HG02852 (cell line): ENCODE measurements around the gene DNMT3L.

Source experiments
- ATAC-seq: cut with Tn5 transposase; IDR thresholded peaks from one replicate; pipeline ENCODE4 v1.9.1; 2021; ENCODE audit warnings: mild to moderate bottlenecking, moderate library complexity; ENCODE audit not compliant: unreplicated experiment

Gene DNMT3L

DNA sequence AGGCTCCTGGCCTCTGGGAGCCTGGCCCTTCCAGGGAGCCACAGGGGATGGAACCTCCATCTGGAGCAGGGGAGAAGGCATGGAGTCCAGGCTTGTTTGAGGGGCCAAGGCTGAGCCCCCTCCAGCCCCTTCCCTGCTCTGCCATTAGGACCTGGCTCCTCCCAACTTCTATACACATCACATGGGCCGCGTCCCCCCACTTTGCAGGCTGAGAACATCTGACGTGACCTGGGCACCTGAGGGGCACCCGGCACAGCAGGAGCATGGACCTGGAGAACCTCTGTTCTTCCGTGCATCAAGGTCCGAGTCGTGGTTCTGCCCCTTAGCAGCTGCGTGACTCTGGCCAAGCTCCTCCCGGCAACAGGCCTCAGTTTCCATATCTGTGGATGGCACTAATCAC lies 20.1 kb upstream of the DNMT3L start:
- ATAC-seq: no peak

DNA sequence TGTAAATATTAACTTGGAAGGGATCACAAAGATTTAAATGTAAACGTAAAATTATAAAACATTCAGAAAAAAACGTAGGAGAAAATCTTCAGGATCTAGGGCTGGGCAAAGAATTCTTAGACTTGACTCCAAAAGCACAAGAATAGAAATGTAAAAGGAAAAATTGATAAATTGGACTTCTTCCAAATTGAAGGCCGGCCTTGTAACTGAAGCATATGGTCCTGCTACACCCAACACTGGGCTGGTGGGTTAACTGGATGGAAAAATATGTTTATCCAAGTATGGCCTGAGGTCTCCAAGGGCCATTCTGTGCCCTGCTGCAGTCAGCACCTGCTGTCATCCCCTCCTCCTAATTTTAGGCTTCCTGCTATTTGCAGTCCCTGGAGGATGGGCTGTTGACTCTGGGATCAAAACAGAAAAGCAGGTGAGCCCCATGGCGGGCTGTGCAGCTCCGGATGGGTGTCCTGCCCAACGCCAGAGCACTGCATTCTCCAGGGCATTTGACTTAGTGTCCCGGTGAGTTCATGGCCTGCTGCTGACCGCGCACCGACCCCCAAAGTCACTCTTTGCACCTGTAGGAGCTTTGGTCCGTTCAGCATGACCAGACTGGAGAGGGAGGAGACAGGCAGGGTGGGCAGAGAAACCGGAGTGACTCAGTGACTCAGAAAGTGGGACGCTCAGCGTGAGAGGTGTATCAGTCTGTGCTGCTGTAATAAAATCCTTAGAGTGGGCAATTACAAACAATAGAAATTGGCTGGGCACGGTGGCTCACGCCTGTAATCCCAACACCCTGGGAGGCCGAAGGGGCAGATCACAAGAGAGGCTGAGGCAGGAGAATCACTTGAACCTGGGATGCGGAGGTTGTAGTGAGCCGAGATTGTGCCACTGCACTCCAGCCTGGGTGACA lies 17.9 kb upstream of the DNMT3L start:
- no peak for ATAC-seq

DNA sequence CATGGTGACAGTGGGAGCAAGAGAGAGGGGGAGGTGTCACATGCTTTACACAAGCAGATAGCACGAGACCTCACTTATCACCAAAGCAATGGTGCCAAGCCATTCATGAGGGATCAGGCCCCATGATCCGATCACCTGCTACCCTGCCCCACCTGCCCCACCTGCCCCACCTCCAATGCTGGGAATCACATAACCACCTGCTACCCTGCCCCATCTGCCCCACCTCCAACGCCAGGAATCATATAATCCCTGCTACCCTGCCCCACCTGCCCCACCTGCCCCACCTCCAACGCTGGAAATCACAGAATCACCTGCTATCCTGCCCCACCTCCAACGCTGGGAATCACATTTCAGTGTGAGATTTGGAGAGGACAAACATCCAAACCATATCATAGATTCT lies 13.3 kb upstream of the DNMT3L start:
- no peak for ATAC-seq

DNA sequence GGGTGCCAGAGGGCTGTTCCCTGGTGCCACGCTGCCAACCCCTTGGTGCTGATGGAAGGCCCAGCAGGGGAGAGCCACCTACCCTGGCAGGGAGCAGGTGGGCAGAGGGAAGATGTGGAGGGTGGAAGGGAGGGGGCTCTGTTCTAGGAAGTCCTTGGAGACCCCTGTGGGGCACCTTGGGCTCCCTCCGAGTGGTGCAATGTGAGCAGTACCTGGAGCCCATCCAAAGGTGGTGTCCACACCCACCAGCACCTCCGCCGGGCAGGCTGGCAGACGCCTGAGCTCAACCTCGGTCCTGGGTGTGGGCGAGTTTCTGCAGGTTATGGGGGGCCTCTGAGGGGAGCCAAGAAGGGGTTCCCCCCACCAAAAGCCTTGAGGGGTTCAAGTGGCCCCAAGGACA lies 11.3 kb upstream of the DNMT3L start:
- ATAC-seq: no peak

DNA sequence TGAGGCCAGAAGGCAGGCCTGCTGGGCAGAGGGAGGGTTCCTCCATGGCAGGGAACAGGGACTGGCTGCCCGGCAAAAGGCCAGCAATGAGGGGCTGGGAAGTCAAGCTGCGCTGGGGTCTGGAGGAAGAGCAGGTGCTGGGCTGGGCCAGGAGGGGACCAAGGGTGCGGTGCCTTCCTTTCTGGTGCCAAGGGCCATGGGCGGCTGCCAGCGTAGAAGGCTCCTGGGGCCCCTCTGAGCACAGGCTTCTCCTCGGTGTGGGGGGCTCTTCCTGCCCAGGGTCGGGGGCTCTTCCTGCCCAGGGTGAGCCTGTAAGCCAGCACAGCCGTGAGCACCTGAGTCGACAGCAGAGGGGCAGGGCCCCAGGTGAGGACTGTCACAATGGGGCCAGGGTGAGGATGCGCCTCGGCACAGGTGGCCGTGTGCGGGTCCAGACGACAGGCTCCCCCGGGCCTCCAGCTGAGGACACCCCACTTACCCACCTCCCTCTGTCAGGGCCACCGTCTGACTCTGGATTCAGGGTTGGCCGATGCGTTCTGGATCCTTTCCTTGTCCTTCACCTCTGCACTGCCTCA lies 10.7 kb upstream of the DNMT3L start:
- no peak for ATAC-seq

DNA sequence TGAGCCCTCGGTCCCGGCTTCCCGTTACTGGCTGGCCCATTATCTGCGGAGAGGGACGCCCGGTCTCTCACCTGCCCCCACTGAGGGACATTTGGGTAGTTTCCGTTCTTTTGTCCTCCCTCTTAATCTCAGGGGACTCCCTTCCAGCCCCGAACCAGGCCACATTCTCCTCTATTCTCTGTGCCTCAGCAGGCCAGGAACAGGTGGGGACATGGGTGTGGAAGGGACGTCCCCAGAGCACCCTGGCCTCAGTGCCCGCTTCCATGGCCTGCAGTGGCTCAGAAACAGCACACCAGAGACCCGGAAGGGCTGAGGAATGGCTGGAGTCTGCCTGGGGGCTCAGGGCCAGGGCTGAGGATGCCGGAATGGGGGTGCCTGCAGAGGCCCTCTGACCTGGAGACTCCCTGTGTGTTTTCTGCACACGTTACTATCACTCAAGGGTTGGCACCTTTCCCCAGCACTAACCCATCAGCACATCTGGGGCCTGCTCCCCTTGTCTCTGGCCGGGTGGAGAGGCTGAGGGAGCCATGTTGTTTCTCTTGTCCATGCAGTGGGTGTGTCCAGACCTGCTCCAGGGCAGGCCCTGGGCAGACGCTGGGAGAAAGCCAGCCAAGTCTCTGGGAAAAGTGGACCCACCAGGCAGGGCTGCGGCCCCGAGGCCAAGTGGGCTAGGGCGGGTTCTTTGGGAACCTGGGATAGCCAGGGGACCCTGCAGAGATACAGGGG lies 10.0 kb upstream of the DNMT3L start:
- ATAC-seq: no peak

DNA sequence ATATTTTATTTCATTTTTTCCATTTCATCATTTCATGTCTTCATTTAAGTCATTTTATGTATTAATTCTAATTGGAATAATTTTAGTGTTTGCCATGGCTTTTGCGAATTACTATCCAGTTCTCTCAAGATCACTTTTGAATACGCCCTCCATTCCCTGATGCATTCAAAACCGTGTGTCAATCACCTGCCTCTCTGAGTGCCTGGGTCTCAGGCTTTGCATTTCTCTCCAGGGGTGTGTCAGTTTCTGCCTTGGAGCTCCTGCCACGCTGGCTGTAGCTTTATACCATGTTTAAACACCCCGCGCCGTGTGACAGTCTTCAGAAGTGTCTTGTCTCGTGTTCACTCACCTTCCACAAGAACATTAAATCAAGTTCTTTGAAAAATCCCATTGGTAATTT lies 7.4 kb upstream of the DNMT3L start:
- no peak for ATAC-seq

DNA sequence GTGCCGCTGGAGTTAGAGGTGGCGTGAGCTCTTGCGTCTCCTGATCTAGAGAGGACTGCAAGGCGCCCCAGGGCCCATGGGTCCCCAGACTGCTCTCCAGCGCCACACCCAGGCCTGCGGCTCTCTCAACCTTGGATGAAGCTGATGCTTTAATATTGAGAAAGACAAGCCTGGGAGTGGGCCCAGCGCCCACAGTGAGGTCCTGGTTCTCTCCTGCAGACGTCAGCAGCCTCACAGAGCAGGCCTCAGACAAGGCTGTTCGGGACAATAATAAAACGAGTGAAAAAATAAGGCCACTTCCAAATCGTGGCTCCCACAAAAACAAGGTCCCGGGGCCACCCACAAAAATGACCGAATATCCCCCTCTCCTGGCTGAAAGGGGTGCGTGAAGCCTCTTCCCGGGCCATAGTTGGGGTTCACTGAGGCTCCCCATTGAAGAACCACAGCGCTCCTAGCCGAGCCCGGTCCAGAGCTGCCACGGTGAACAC lies 6.0 kb upstream of the DNMT3L start:
- no peak for ATAC-seq

DNA sequence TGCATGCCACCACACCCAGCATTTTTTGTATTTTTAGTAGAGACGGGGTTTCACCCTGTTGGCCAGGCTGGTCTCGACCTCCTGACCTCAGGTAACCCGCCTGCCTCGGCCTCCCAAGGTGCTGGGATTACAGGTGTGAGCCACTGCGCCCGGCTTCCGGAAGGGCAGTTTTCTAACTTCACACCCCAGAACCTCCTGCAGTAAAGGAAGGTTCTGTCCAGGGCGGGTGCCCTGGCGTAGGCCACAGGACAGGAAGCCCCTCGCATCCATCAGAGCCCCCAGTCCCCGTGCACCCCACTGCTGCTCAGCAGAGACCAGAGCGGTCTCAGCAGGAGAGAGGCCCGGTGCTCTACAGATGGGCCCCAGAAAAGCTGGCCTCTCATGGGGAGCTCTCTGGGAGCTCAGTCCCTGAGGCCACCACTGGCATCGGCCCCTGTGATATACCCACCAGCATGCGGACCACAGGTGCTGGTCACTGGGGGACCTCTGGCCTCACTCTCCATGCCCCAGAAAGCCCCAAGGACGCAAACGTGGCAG lies 4.1 kb upstream of the DNMT3L start:
- no peak for ATAC-seq

DNA sequence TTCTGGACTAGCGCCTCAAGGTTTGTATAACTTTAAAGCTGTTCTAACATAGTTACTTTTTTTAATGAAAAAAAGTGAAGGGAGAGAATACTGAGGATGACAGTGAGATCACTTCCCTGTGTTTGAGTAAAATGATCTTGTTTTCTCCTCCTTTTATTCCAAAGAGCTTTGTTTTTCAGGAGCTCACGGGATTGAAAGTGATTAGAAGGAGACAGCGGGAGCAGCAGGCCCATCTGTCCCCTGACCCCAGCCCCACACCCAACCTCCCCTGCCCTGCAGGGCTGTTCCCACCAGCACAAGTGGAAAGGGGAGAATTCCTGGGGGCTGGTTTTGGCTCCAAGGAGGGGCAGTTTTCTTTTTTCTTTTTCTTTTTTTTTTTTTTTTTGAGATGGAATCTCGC lies 2.1 kb upstream of the DNMT3L start:
- no peak for ATAC-seq

DNA sequence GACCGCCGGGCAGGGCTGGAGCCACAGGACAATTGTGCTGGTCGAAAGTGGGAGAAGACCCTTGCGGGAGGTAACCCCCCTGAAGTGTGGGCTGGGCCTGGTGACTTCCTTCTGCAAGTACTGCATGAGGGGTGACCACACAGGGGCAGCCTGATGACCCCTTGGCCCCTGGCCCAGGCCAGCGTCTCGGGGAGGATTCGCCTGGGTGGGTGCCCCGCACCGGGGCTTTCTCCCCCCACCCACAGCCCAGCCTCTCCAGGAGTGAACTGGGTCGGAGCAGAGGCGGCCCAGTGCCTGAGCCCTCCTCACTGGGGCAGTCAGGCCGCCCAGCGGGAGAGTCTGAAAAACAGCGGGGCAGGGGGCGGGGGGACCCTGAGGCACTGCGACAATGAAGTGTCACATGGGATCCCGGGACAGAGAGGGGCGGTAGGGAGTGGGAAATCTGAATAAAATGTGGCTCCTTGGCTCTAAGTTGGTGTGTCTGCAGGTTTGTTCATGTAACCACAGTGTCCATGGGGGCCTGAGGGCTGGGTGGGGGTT lies 1.6 kb upstream of the DNMT3L start:
- ATAC-seq: no peak

DNA sequence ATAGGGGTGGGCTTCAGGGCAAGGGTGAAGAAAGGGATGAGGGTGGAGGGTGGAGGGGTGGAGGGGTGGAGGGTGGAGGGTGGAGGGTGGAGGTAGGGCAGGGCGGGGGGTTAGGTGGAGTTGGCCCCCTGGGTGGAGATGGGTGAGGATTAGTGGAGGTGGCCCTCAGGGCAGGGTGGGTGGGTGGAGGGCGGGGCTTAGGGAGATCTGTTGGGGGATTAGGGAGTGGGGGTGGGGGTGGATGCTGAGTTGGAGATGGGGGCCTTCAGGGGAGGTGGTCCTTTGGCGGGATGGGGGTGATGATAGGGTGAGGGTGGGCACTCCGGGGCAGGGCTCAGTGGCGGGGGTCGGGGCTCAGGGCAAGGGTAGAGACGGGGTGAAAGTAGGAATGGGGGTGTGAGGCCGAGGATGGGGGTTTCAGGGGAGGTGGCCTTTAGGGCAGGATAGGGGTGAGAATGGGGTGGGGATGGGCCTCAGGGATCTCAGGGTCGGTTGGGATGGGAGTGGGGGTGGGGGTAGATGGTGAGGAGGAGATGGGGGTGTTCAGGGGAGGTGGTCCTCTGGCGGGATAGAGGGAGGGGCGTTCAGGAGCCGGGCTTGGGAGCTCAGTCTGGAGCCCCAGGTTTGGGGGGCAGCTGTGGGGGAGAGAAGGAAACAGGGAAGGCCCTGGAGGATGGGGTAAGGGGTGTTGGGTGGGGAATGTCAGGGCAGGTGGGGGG lies 800 bp upstream of the DNMT3L start:
- no peak for ATAC-seq

DNA sequence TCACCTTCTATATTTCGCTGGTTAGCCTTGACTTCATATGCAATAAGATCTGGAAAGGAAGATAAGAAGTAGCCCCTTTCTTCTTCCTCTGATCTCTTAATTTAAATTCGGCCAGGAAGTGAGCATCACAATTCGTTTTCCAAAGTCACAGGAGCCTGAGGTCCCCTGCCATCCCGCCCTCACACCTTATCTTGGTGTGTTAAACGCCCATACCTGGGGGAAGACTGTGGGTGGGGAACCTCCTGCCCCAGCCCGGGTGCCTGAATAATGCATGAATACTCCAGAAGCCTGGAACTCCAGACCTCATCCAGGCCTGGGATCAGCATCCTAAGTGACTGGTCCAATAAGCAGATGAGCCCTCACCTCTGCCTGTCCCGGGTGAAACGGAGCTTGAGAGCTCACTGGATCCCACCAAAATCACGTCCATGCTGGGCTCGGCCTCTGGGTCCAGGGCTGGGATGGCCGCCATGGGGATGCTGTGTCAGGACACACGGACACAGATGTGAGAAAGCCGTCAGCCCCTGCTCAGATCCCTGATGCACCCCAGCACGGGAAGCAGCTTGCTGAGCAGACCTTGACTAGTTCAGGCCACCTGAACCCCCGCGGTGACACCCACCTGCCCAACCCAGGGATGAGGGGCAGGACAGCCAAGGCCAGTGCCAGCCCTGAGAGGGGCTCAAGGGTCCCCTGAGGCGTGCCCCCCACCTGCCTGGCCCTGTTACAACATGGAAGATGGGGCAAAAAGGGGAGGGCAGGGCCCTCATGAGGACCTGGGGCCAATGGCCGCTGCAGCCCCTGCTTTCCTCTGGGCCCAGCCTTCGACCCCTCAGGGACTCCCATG lies 686 bp downstream of the DNMT3L start:
- ATAC-seq: no peak

DNA sequence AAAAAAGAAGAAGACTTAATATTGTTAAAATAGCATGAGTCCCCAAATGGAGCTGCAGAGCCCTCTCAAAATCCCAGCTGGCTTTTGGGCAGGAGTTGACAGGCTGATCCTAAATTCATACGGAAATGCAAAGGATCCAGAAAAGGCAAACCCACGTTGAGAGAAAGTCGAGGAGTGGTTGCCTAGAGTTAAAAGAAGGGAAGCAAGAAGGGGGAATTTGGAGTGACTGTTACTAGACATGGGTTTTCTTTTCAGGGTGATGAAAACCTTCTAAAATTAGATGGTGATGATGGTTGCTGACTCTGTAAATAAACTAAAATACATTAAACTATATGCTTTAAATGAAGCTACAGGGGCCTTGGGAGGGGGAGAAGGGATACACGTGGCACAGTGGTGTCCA lies 1.6 kb downstream of the DNMT3L start:
- no peak for ATAC-seq

DNA sequence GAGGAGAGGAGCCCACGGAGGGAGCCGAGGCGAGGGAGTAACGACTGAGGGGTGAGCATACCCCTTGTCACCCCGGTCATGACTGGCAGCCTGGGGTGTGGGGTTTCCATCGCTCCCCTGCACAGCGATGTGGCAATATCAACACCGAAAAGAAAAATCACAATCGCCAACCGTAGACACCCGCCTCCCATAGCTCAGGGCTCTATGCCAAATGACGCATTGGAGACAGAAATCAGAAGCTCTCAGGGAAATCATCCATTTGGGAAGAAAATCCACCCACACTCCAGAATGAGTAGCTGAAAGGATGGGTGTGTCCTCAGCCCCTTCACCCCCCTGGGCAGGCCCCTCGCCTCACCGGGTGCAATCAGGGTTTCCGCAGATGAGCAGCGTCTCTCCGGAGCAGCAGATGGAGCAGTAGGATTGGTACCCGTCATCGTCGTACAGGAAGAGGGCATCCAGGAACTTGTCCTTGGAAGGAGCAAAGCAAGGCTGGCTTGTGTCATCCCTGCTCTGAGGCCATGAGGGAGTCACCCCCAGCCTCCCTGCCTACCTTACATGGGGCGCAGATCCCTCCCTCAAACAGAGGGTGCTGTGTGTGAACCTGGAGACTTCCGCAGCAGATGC lies 2.5 kb downstream of the DNMT3L start:
- ATAC-seq: no peak

DNA sequence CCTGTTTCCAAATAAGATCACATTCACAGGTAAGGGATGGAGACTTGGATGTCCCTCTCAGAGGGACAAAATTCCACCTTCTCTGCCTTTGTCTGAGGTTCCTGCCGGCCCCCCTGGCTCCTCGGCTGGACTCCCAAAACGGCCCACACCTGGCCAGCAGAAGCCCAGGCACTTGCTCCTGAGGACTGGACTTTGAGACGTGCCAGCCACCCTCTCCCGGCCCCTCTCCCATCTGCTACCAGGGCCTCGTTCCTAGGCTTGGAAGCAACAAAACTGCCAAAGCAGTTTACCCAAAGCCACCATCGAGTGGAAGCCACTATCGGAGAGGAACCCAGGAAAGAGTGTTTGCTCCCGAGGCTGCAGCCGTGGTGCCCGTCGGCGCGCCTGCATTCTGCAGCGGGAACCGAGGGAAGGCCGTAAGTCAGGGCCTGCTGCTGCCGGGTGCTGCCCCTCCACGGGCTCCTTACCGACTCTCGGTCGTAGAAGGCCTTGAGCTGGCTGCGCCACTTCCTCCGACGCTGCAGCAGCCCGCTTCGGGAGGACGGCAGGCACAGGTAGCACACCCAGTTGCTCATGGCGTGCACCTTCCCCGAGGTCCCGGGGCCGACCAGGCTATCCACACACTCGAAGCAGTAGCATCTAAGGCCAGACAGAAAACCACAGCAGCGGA lies 3.5 kb downstream of the DNMT3L start:
- no peak for ATAC-seq

DNA sequence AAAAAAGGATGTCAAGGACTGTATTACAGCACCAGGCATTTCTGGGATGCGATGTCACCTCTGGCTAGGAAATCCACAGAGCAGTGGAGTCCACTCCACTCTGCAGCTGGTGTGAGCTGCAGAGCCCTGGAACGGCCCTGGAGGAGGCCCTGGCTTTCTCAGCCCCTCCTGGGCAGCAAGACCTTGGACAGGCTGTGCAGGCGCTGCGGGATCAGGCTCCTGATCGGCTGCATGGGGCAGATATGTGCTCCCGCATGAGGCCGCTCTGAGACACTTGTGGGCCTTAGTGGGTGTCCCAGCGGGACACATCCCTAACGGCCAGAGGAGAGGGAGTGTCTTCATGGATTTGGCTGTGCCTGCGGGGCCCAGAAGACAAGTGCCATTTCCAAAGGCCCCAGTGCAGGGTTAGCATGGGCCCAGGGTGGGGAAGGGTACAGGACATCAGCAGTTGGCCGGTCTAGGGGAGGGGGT lies 6.2 kb downstream of the DNMT3L start:
- no peak for ATAC-seq

DNA sequence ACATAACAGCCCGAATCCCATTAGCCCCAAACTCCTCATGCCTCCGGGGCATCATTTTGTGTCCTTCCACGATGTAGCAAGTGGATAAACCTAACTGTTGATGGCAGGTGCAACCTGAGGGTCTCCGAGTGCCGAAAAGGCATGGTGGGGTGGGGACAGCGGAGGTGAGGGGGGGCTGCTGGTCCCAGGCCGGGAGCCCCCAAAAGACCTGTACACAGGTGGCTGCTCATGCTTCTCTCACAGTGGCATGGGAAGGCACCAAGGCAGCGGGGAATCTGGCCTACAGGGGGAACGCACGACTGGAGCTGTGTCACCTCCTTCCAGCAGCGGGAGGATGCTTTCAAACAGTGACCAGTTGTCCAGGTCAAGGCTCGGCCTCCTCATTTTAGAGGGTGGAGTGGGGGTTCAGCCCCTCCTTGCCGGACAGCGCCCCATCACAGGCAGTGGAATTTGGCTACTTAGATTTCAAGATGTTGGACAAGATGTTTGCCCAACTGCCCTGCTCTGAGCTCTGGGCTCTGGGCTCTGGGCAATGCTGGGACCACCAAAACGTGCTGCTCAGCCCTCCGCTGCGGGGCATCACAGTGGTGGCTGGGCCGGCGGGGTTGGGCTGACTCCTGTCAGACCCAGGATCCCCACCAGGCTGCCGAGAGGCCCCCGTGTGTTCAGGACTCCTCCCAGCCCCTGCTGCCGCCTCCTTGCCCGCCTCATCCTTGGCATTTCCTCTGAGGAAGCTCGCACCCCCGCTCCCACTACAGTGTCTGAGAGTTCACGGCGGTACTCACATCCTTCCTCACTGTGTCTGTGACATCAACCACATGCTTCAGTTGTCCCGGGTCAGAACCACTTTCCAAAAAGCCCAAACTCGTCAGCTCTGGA lies 7.6 kb downstream of the DNMT3L start:
- ATAC-seq: no peak
